ENCODE results near the gene CSF3. TPM values are rescaled to one million over a fixed set of nuclear protein-coding genes. Genes with fewer than 3 reads are reported as not detected.

Gene CSF3
- total and polyA plus RNA-seq, 4 donors = not detected

DNA sequence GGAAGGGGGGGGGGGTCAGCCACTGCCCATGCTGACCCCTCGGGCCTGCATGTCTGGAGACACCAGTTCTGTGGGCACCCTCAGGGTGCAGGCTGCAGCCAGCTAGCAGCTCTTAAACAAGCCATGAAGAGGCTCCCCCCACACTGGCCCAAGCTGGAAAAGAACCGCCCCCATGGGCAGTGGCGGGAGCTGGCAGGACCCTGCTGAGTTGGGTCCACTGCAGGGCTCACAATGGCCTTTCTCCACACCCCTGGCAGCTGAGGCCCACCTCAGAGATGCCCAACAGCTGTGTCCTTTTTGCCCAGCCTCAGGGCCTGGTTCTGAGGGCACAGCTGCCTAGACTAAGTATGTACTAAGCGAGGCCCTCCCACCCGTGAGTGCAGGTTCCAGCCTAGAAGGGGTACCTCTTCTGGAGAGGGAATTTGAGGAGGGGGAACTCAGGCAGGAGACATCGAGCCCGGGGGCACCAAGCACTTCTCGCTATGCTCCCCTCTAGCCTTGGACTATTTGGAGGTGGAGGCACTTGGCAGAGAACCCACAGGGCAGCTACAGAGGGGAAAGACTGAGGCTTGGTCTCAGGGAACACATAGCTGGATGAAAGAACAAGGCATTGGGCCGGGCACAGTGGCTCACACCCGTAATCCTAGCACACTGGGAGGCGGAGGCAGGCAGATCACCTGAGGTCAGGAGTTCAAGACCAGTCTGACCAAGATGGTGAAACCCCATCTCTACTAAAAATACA lies 50.7 kb downstream of the CSF3 start:
- TF ChIP-seq RXRA (IDR thresholded peaks at IDR 0.05) (no peak), FOXA2 (IDR thresholded peaks at IDR 0.05) (no peak), JUND (IDR thresholded peaks at IDR 0.05) (no peak), FOXA1 (IDR thresholded peaks at IDR 0.05) (no peak), SP1 (IDR thresholded peaks at IDR 0.05) (no peak), RAD21 (IDR thresholded peaks at IDR 0.05) (no peak), YY1 (IDR thresholded peaks at IDR 0.05) (no peak), GABPA (IDR thresholded peaks at IDR 0.05 in 1 of 2, conservative IDR thresholded peaks at IDR 0.05 in 1 of 2) (no peak), HNF4A (conservative IDR thresholded peaks at IDR 0.05) (no peak), HNF4G (IDR thresholded peaks at IDR 0.05) (no peak), EGR1 (IDR thresholded peaks at IDR 0.05; ENCODE audit: low read depth in 2 of 2) (no peak), NR2F2 (IDR thresholded peaks at IDR 0.05) (no peak)
- TF ChIP-seq, protein P1, sequence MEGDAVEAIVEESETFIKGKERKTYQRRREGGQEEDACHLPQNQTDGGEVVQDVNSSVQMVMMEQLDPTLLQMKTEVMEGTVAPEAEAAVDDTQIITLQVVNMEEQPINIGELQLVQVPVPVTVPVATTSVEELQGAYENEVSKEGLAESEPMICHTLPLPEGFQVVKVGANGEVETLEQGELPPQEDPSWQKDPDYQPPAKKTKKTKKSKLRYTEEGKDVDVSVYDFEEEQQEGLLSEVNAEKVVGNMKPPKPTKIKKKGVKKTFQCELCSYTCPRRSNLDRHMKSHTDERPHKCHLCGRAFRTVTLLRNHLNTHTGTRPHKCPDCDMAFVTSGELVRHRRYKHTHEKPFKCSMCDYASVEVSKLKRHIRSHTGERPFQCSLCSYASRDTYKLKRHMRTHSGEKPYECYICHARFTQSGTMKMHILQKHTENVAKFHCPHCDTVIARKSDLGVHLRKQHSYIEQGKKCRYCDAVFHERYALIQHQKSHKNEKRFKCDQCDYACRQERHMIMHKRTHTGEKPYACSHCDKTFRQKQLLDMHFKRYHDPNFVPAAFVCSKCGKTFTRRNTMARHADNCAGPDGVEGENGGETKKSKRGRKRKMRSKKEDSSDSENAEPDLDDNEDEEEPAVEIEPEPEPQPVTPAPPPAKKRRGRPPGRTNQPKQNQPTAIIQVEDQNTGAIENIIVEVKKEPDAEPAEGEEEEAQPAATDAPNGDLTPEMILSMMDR (IDR thresholded peaks at IDR 0.05; ENCODE audit: low read depth, low read length, missing input control) = no peak
- TF ChIP-seq, protein P2, sequence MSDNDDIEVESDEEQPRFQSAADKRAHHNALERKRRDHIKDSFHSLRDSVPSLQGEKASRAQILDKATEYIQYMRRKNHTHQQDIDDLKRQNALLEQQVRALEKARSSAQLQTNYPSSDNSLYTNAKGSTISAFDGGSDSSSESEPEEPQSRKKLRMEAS (IDR thresholded peaks at IDR 0.05) = no peak
- TF ChIP-seq, protein P3, sequence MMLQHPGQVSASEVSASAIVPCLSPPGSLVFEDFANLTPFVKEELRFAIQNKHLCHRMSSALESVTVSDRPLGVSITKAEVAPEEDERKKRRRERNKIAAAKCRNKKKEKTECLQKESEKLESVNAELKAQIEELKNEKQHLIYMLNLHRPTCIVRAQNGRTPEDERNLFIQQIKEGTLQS (IDR thresholded peaks at IDR 0.05) = no peak
- TF ChIP-seq, protein P4, sequence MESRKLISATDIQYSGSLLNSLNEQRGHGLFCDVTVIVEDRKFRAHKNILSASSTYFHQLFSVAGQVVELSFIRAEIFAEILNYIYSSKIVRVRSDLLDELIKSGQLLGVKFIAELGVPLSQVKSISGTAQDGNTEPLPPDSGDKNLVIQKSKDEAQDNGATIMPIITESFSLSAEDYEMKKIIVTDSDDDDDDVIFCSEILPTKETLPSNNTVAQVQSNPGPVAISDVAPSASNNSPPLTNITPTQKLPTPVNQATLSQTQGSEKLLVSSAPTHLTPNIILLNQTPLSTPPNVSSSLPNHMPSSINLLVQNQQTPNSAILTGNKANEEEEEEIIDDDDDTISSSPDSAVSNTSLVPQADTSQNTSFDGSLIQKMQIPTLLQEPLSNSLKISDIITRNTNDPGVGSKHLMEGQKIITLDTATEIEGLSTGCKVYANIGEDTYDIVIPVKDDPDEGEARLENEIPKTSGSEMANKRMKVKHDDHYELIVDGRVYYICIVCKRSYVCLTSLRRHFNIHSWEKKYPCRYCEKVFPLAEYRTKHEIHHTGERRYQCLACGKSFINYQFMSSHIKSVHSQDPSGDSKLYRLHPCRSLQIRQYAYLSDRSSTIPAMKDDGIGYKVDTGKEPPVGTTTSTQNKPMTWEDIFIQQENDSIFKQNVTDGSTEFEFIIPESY (IDR thresholded peaks at IDR 0.05) = no peak
- TF ChIP-seq, protein P5, sequence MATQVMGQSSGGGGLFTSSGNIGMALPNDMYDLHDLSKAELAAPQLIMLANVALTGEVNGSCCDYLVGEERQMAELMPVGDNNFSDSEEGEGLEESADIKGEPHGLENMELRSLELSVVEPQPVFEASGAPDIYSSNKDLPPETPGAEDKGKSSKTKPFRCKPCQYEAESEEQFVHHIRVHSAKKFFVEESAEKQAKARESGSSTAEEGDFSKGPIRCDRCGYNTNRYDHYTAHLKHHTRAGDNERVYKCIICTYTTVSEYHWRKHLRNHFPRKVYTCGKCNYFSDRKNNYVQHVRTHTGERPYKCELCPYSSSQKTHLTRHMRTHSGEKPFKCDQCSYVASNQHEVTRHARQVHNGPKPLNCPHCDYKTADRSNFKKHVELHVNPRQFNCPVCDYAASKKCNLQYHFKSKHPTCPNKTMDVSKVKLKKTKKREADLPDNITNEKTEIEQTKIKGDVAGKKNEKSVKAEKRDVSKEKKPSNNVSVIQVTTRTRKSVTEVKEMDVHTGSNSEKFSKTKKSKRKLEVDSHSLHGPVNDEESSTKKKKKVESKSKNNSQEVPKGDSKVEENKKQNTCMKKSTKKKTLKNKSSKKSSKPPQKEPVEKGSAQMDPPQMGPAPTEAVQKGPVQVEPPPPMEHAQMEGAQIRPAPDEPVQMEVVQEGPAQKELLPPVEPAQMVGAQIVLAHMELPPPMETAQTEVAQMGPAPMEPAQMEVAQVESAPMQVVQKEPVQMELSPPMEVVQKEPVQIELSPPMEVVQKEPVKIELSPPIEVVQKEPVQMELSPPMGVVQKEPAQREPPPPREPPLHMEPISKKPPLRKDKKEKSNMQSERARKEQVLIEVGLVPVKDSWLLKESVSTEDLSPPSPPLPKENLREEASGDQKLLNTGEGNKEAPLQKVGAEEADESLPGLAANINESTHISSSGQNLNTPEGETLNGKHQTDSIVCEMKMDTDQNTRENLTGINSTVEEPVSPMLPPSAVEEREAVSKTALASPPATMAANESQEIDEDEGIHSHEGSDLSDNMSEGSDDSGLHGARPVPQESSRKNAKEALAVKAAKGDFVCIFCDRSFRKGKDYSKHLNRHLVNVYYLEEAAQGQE (IDR thresholded peaks at IDR 0.05) = no peak
- H3K4me3 ChIP-seq (ENCODE audit: low read depth in 1 of 3, low read length in 3 of 3) = no peak overlapping the region
- no peaks in the 10 kb centered on the region for H3K27me3 ChIP-seq (ENCODE audit: control insufficient read depth in 4 of 4, insufficient read depth in 4 of 4, low read length in 3 of 4)
- H3K9ac ChIP-seq (ENCODE audit: low read depth in 1 of 2, low read length in 2 of 2) = no peak overlapping the region
- H3K27ac ChIP-seq (ENCODE audit: low read depth in 1 of 2, low read length in 2 of 2) = no peak overlapping the region
- DNase-seq (ENCODE audit: low spot score) = no peak
- WGBS = 82% methylated on average over 11 of the region's 11 CpGs
- H3K9me3 ChIP-seq (ENCODE audit: control insufficient read depth in 4 of 4, low read length in 3 of 4) = no peaks in the 10 kb centered on the region
- H3K36me3 ChIP-seq (ENCODE audit: control insufficient read depth in 4 of 4, insufficient read depth in 3 of 4, low read depth in 1 of 4, low read length in 3 of 4) = no peaks in the 10 kb centered on the region
- H3K4me1 ChIP-seq (ENCODE audit: control insufficient read depth in 4 of 4, insufficient read depth in 4 of 4, low read length in 3 of 4) = peaks cover 4 to 57% (median 39%) of the 10 kb centered on the region in 4 donors

Small RNAs within 50 kb of the gene (small RNA-seq; reads per million reads assigned to genes)
- gene SNORD124 = 500 reads per million, percentile 99 among the genes with 10 or more reads in this experiment

Other genes starting within 250 kb of the CSF3 start
- 1 to 10 TPM; 1.3 to 2.3 TPM for gene IKZF3, start 151.1 kb upstream of the CSF3 start, total RNA-seq
- under 1 TPM; 0.32 to 0.36 TPM for gene IKZF3, start 151.1 kb upstream of the CSF3 start, polyA plus RNA-seq
- gene ZPBP2, start 147.2 kb upstream of the CSF3 start, total RNA-seq = not detected
- not detected for gene ZPBP2, start 147.2 kb upstream of the CSF3 start, polyA plus RNA-seq
- gene GSDMB, start 96.8 kb upstream of the CSF3 start, total RNA-seq = 10 to 100 TPM; 10.3 to 35.1 TPM
- gene GSDMB, start 96.8 kb upstream of the CSF3 start, polyA plus RNA-seq = 1 to 10 TPM; 4.2 to 7.9 TPM
- 100 to 1,000 TPM; 138 to 141 TPM for gene ORMDL3, start 87.8 kb upstream of the CSF3 start, total RNA-seq
- gene ORMDL3, start 87.8 kb upstream of the CSF3 start, polyA plus RNA-seq = 100 to 1,000 TPM in 1 of 2 donors, 10 to 100 TPM in 1; 71.0 to 112 TPM
- under 1 TPM in 1 of 2 donors, not detected in 1; 0.17 TPM for gene LRRC3C, start 87.7 kb upstream of the CSF3 start, total RNA-seq
- gene LRRC3C, start 87.7 kb upstream of the CSF3 start, polyA plus RNA-seq = under 1 TPM; 0.08 to 0.24 TPM
- under 1 TPM; 0.08 to 0.23 TPM for gene GSDMA, start 52.4 kb upstream of the CSF3 start, total RNA-seq
- gene GSDMA, start 52.4 kb upstream of the CSF3 start, polyA plus RNA-seq = under 1 TPM; 0.06 to 0.18 TPM
- 10 to 100 TPM; 62.3 to 80.7 TPM for gene PSMD3, start 34.6 kb upstream of the CSF3 start, total RNA-seq
- 10 to 100 TPM; 30.7 to 70.4 TPM for gene PSMD3, start 34.6 kb upstream of the CSF3 start, polyA plus RNA-seq
- 10 to 100 TPM; 31.0 to 37.1 TPM for gene MED24, start 39.0 kb downstream of the CSF3 start, total RNA-seq
- 10 to 100 TPM; 19.2 to 27.2 TPM for gene MED24, start 39.0 kb downstream of the CSF3 start, polyA plus RNA-seq
- gene THRA, start 47.5 kb downstream of the CSF3 start, total RNA-seq = 10 to 100 TPM in 1 of 2 donors, 1 to 10 TPM in 1; 8.5 to 10.3 TPM
- 1 to 10 TPM; 3.2 to 6.3 TPM for gene THRA, start 47.5 kb downstream of the CSF3 start, polyA plus RNA-seq
- gene NR1D1, start 85.1 kb downstream of the CSF3 start, total RNA-seq = 1 to 10 TPM in 1 of 2 donors, under 1 TPM in 1; 0.84 to 2.3 TPM
- 10 to 100 TPM in 1 of 2 donors, 1 to 10 TPM in 1; 8.8 to 13.7 TPM for gene NR1D1, start 85.1 kb downstream of the CSF3 start, polyA plus RNA-seq
- 10 to 100 TPM; 24.0 to 43.7 TPM for gene MSL1, start 106.5 kb downstream of the CSF3 start, total RNA-seq
- 10 to 100 TPM in 1 of 2 donors, 1 to 10 TPM in 1; 7.9 to 23.1 TPM for gene MSL1, start 106.5 kb downstream of the CSF3 start, polyA plus RNA-seq
- gene CASC3, start 125.1 kb downstream of the CSF3 start, total RNA-seq = 10 to 100 TPM; 17.1 to 17.9 TPM
- gene CASC3, start 125.1 kb downstream of the CSF3 start, polyA plus RNA-seq = 10 to 100 TPM; 11.4 to 12.9 TPM
- 1 to 10 TPM; 1.9 to 3.2 TPM for gene RAPGEFL1, start 162.0 kb downstream of the CSF3 start, total RNA-seq
- under 1 TPM; 0.82 to 0.98 TPM for gene RAPGEFL1, start 162.0 kb downstream of the CSF3 start, polyA plus RNA-seq
- 1 to 10 TPM; 4.9 to 5.6 TPM for gene WIPF2, start 203.9 kb downstream of the CSF3 start, total RNA-seq
- 1 to 10 TPM; 4.4 to 5.6 TPM for gene WIPF2, start 203.9 kb downstream of the CSF3 start, polyA plus RNA-seq

Data from liver (tissue), 10 donors.